ENCODE measurements around the gene NOD2. TPM values are rescaled to one million over a fixed set of nuclear protein-coding genes. Genes with fewer than 3 reads are reported as not detected.

NOD2 gene
- total RNA-seq, 1 experiment from 2014 or later, result not detected

DNA sequence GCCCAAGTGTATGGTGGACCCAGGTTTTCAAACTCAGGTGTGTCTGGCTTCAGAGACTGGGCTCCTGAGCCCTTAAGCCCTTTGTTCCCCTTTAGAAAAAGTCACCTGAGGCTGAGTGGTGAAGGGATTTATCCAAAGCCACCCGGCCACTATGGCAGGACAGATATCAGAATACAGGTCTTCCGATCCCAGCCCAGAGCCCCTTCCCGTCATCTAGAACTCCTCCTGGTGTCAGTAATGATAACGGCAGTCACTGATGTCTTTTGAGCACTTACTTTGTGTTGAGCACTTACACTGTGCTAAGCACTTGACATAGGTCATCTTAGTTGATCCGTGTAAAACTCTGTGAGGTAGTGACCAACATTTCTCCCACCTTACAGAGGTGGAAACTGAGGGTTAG lies 16.6 kb downstream of the NOD2 start:
- no peak for DNase-seq
- H3K4me3 ChIP-seq, result no peak overlapping the region
- H3K4me1 ChIP-seq, result no peaks in the 10 kb centered on the region
- no peaks in the 10 kb centered on the region; the same call in 1 of the 2 replicates for H3K9me3 ChIP-seq (replicated peaks)
- H3K27ac ChIP-seq, result no peak overlapping the region
- no peaks in the 10 kb centered on the region for H3K36me3 ChIP-seq
- H3K27me3 ChIP-seq, result no peaks in the 10 kb centered on the region

GRCh38 chr16:50711040-50711439 lies 17.6 kb downstream of the NOD2 start:
- DNase-seq, result no peak
- no peaks in the 10 kb centered on the region for H3K27me3 ChIP-seq
- no peaks in the 10 kb centered on the region for H3K4me1 ChIP-seq
- H3K4me3 ChIP-seq, result no peak overlapping the region
- H3K36me3 ChIP-seq, result no peaks in the 10 kb centered on the region
- no peaks in the 10 kb centered on the region for H3K9me3 ChIP-seq (replicated peaks)
- no peak overlapping the region for H3K27ac ChIP-seq

DNA sequence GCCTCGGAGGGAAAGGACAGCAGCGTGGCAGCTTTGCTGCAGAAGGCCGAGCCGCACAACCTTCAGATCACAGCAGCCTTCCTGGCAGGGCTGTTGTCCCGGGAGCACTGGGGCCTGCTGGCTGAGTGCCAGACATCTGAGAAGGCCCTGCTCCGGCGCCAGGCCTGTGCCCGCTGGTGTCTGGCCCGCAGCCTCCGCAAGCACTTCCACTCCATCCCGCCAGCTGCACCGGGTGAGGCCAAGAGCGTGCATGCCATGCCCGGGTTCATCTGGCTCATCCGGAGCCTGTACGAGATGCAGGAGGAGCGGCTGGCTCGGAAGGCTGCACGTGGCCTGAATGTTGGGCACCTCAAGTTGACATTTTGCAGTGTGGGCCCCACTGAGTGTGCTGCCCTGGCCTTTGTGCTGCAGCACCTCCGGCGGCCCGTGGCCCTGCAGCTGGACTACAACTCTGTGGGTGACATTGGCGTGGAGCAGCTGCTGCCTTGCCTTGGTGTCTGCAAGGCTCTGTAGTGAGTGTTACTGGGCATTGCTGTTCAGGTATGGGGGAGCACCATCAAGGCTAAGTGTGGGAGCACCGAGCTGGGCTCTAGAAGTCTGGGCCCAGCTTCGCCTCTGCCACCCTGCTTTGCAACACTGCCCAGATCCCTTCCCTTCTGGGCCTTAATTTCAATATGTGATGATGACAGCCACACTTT lies 18.6 kb downstream of the NOD2 start:
- no peaks in the 10 kb centered on the region for H3K4me1 ChIP-seq
- H3K27me3 ChIP-seq, result no peaks in the 10 kb centered on the region
- DNase-seq, result peak; percentile 16 to 24
- no peak overlapping the region for H3K4me3 ChIP-seq
- no peaks in the 10 kb centered on the region for H3K36me3 ChIP-seq
- H3K9me3 ChIP-seq (replicated peaks), result no peaks in the 10 kb centered on the region
- no peak overlapping the region for H3K27ac ChIP-seq

- DNase-seq, result peak; percentile 11 to 25
- Histone ChIP-seq H3K9me3 (replicated peaks) (no peaks in the 10 kb centered on the region), H3K36me3 (no peaks in the 10 kb centered on the region), H3K4me3 (no peak overlapping the region), H3K27me3 (0 out of 2 replicates have a peak, but pooled peaks cover 2% of the 10 kb centered on the region), H3K27ac (no peak overlapping the region), H3K4me1 (no peaks in the 10 kb centered on the region)
Observed at GRCh38 chr16:50712560-50712898, 19.1 kb downstream of the NOD2 start.

- 0 out of 2 replicates have a peak, but pooled peaks cover 5% of the 10 kb centered on the region for H3K27me3 ChIP-seq
- H3K4me1 ChIP-seq, result no peaks in the 10 kb centered on the region
- H3K9me3 ChIP-seq (replicated peaks), result no peaks in the 10 kb centered on the region
- H3K36me3 ChIP-seq, result no peaks in the 10 kb centered on the region
- H3K27ac ChIP-seq, result no peak overlapping the region
- no peak for DNase-seq
- no peak overlapping the region for H3K4me3 ChIP-seq
Observed at GRCh38 chr16:50712956-50713355, 19.6 kb downstream of the NOD2 start.

- no peak overlapping the region for H3K27ac ChIP-seq
- H3K36me3 ChIP-seq, result no peaks in the 10 kb centered on the region
- no peaks in the 10 kb centered on the region for H3K9me3 ChIP-seq (replicated peaks)
- no peaks in the 10 kb centered on the region for H3K4me1 ChIP-seq
- no peak for DNase-seq
- H3K27me3 ChIP-seq, result 0 out of 2 replicates have a peak, but pooled peaks cover 5% of the 10 kb centered on the region
- H3K4me3 ChIP-seq, result no peak overlapping the region
Observed at GRCh38 chr16:50717091-50717490, 23.7 kb downstream of the NOD2 start.

DNA sequence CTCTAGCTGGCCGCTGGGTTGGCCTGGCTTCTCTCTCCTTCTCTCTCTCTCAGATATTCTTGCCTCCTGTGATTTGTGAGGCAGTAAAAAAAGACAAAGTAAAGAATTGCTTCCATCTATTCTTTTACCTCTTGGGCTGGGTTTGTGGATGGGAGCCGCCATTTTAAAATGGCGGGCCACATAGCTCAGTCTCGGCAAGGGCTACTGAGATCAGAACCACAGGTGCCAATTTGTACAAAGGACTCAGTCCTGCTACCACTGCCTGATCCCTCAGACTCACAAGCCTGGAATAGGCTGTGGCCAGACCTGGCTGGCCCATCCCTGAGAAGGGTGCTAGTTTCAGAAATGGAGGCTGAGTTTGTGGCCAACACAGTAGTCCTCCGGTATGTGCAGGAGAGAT lies 24.1 kb downstream of the NOD2 start:
- no peaks in the 10 kb centered on the region for H3K36me3 ChIP-seq
- no peak overlapping the region for H3K27ac ChIP-seq

DNA sequence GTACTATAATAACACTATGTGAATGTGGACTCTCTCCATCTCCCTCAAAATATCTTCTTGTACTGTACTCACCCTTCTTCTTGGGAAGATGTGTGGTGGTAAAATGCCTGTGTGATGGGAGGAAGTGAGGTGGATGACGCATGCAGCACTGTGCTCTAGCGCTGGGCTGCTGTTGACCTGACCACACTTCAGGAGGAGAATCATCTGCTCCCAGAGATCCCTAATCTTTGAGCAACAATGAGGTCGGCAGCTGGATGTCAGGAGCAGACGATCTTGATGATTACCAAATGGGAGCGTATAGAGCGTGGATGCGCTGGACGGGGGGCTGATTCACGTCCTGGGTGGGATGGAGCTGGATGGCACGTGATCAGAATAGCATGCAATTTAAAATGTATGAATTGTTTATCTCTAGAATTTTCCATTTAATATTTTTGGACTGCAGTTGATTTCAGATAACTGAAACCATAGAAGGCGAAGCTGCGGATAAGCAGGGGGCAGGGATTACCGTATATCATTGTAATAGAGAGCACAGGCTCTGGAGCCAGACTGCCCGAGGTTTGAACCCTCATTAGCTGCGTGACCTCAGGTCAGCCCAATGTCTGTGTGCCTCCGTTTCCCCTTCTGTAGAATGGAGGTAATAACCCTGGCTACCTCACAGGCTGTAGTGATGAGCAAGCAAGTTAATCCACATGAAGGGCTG lies 24.8 kb downstream of the NOD2 start:
- Histone ChIP-seq H3K9me3 (replicated peaks) (no peaks in the 10 kb centered on the region), H3K4me1 (no peaks in the 10 kb centered on the region), H3K27ac (no peak overlapping the region), H3K27me3 (0 out of 2 replicates have a peak, but pooled peaks cover 5% of the 10 kb centered on the region), H3K36me3 (no peaks in the 10 kb centered on the region), H3K4me3 (no peak overlapping the region)
- no peak for DNase-seq

More for the DNA sequence above, 24.1 kb downstream of the NOD2 start:
- DNase-seq, result no peak
- Histone ChIP-seq H3K4me1 (no peaks in the 10 kb centered on the region), H3K4me3 (no peak overlapping the region), H3K9me3 (replicated peaks) (no peaks in the 10 kb centered on the region), H3K27me3 (0 out of 2 replicates have a peak, but pooled peaks cover 5% of the 10 kb centered on the region)

- no peaks in the 10 kb centered on the region for H3K36me3 ChIP-seq
- no peaks in the 10 kb centered on the region; the same call in 1 of the 2 replicates for H3K9me3 ChIP-seq (replicated peaks)
- H3K4me3 ChIP-seq, result no peak overlapping the region
- DNase-seq, result no peak
- 0 out of 2 replicates have a peak, but pooled peaks cover 5% of the 10 kb centered on the region for H3K27me3 ChIP-seq
- no peaks in the 10 kb centered on the region for H3K4me1 ChIP-seq
- H3K27ac ChIP-seq, result no peak overlapping the region
Observed at GRCh38 chr16:50718761-50719400, 25.5 kb downstream of the NOD2 start.

DNA sequence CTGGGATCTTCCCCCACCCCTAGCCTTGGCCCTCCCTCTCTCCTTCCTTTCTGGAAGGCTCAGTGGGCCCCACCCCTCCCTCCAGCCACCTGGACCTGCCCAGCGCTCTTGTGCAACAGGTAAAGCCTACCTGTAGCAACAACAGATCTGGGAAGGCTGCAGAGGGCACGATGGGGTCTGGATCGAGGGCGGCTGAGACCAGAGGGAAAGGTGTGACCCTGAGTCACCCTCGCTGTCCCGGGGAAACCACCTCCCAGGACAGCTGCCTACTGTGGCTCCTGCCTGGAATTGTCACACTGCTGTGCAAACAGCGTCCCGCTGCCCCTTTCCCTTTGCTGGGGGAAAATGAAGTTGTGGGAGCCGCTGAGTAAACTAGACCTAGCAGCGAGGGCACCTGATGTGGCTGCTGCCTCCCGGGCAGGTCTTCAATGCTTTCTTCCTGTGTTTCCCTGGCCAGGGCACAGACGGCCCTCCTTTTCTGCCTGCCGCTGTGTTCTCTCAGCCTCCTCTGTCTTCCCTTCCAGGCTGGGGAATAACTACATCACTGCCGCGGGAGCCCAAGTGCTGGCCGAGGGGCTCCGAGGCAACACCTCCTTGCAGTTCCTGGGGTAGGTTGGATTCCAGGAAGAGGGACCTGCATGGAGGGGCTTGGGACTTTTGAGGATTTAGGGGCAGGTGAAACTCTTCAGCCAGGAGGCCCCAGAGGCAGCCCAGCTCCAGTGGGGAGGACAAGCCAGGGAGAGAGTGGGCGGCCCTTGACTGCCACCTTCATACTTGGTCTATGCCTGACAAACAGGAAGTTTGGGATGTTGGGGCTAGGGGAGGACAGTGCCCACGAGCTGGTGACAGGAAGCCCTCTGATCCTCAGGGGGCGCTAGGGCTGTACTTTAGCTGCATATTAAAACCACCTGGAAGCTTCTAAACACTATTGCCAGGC lies 26.3 kb downstream of the NOD2 start:
- no peak for DNase-seq
- Histone ChIP-seq H3K27ac (no peak overlapping the region), H3K4me3 (no peak overlapping the region)

GRCh38 chr16:50721549-50722404 lies 28.4 kb downstream of the NOD2 start:
- 0 out of 2 replicates have a peak, but pooled peaks cover 5% of the 10 kb centered on the region for H3K27me3 ChIP-seq
- no peak overlapping the region for H3K4me3 ChIP-seq

More for the DNA sequence above, 26.3 kb downstream of the NOD2 start:
- 0 out of 2 replicates have a peak, but pooled peaks cover 5% of the 10 kb centered on the region for H3K27me3 ChIP-seq
- H3K36me3 ChIP-seq, result no peaks in the 10 kb centered on the region
- H3K9me3 ChIP-seq (replicated peaks), result no peaks in the 10 kb centered on the region; the same call in 1 of the 2 replicates
- H3K4me1 ChIP-seq, result no peaks in the 10 kb centered on the region

DNA sequence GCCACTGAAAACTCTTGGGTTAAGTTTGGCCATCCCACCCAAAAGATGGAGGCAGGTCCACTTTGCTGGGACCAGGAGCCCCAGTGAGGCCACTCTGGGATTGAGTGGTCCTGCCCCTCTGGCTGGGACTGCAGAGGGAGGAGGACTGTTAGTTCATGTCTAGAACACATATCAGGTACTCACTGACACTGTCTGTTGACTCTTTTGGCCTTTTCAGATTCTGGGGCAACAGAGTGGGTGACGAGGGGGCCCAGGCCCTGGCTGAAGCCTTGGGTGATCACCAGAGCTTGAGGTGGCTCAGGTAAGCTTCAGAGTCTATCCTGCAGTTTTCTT lies 29.0 kb downstream of the NOD2 start:
- no peak overlapping the region for H3K4me3 ChIP-seq
- no peaks in the 10 kb centered on the region for H3K36me3 ChIP-seq
- DNase-seq, result no peak
- no peaks in the 10 kb centered on the region; the same call in 1 of the 2 replicates for H3K9me3 ChIP-seq (replicated peaks)
- H3K27me3 ChIP-seq, result 0 out of 2 replicates have a peak, but pooled peaks cover 5% of the 10 kb centered on the region
- no peak overlapping the region for H3K27ac ChIP-seq
- no peaks in the 10 kb centered on the region for H3K4me1 ChIP-seq

More at GRCh38 chr16:50721549-50722404, 28.4 kb downstream of the NOD2 start:
- Histone ChIP-seq H3K27ac (no peak overlapping the region), H3K4me1 (no peaks in the 10 kb centered on the region), H3K9me3 (replicated peaks) (no peaks in the 10 kb centered on the region; the same call in 1 of the 2 replicates), H3K36me3 (no peaks in the 10 kb centered on the region)
- DNase-seq, result no peak

DNA sequence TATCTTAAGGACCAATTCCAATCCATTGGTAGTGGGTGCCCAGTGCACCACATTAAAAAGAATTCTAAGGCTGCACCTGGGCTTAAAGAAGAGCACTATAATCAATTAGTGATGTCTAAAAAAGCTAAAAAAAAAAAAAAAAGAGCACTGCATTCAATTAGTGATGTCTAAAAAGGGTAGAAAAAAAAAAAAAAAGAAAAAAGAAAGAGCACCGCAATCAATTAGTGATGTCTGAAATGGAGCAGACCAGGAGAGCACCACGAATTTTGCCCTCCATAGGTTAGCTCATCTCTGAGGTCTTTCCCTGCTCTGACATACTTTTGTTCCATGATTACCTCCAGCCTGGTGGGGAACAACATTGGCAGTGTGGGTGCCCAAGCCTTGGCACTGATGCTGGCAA lies 29.6 kb downstream of the NOD2 start:
- no peaks in the 10 kb centered on the region for H3K4me1 ChIP-seq
- DNase-seq, result no peak
- no peaks in the 10 kb centered on the region; the same call in 1 of the 2 replicates for H3K9me3 ChIP-seq (replicated peaks)
- no peaks in the 10 kb centered on the region for H3K36me3 ChIP-seq
- H3K27me3 ChIP-seq, result no peaks in the 10 kb centered on the region
- H3K4me3 ChIP-seq, result no peak overlapping the region
- no peak overlapping the region for H3K27ac ChIP-seq
